ENCODE data around the gene GPR153.

The GPR153 gene

DNA sequence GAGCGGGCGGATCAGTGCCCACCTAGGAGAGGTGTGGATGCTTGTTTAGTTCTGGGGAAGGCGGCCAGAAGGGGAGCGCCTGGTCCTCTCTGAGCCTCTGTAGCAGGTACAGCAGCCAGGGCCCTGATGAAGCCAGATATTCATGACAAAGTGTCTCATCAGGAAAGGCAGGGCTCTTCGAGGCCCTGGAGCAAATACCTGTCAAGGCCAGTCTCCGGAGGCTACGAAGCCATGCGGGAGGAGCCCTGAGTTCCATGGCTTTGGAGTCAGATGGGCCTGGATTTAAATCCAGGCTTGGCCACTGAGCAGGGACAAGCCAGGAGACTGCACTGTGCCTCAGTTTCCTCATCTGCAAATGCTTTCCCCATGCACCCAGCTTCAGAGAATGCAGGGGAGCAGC, 25.4 kb upstream of the GPR153 start:
- no peak for DNase-seq

- DNase-seq = no peak
These were observed 24.4 kb upstream of the GPR153 start for GRCh38 chr1:6285336-6285735.

- DNase-seq = no peak
These were observed 21.8 kb upstream of the GPR153 start for GRCh38 chr1:6282577-6283270.

GRCh38 chr1:6281511-6282402, 20.9 kb upstream of the GPR153 start:
- no peak for DNase-seq

- no peak for DNase-seq
These were observed 20.0 kb upstream of the GPR153 start for GRCh38 chr1:6280761-6281451.

GRCh38 chr1:6279613-6280383, 18.9 kb upstream of the GPR153 start:
- no peak for DNase-seq

GRCh38 chr1:6279066-6279465, 18.2 kb upstream of the GPR153 start:
- no peak for DNase-seq

DNA sequence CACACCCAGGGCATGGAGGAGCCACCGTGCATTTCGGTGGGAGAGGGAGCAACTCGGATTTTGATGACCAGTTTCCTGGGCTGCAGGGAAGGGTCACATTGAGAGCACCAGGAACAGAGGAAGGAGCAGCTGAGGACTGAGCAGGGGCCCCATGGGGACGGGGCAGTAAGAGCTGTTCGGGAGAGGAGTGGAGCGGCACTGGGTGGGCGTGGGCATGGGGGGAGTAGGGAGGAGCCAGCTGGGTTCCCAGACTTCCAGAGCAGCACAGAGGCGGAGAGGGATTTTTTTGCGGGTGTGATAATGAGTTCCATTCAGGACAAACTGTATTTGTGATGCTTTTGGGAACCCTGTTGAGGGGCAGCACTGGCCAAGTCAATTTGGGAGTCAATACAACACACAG, 17.4 kb upstream of the GPR153 start:
- DNase-seq = no peak

- DNase-seq = no peak
These were observed 16.1 kb upstream of the GPR153 start for GRCh38 chr1:6276811-6277555.

DNA sequence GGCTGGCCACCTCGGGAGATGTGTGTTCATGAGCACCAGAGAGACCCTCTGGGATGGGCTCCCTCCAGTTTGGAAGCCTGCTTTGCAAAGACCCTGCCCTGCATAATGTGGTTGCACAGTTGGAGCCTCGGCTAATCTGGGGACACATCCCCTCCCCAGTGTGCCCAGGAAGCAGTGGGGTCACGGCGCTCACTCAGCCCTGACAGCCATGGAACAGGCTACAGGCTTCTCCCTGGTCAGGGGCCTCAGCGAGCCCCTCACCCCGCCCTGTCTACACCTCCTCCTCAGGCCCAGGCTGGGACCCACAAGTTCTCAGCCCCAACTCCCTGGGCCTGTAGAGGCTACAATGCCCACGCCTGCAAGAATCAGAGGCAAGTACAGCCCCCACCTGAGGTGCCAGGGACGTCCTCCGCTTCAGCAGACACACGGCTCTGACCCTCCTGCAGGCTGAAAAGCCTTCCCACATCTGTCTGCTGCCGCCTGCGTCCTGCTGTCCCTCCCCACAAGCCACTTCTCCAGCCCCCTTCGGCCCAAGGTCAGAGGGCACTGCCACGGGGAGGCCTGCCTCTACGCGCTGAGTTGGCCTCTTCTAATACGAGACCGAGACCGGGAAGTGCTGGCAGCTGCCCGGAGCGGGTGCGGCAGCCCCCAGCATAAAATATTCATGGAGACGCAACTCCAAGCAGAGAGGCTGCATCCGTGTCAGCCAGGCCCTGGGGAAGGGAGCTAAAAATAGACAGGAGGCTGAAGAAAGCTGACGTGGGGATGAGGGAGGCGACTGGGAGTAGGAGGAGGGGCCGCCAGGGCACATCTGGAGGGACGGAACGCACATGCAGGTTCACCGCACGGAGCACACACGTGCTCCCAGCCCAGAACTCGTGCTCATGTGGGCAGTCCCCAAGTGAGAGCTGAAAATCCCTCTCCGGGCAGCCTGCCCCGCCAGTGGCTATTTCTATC, 15.2 kb upstream of the GPR153 start:
- DNase-seq = no peak

GRCh38 chr1:6274622-6275139, 13.8 kb upstream of the GPR153 start:
- no peak for DNase-seq

DNA sequence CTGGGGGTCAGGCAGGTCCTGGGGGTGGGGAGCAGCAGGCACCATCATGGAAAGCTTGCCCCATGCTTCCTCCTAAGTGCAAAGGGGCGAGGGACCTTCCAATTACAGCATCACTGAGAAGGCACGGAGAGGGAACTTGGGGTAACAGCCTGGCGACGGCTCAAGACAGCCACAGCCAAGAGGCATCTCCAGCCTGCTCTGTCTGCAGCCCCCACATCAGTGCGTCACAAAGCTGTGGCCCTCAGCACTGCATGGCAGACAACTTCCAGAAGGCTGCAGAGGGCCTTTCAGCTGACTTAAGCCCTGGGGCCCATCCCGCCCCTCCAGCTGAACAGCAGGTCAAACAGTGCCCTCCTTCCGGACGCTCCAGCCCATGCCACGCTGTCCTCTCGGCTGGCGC, 13.2 kb upstream of the GPR153 start:
- no peak for DNase-seq

GRCh38 chr1:6273380-6273891, 12.5 kb upstream of the GPR153 start:
- no peak for DNase-seq

- no peak for DNase-seq
These were observed 12.0 kb upstream of the GPR153 start for GRCh38 chr1:6272868-6273267.

- DNase-seq = no peak
These were observed 11.6 kb upstream of the GPR153 start for GRCh38 chr1:6272452-6272851.

DNA sequence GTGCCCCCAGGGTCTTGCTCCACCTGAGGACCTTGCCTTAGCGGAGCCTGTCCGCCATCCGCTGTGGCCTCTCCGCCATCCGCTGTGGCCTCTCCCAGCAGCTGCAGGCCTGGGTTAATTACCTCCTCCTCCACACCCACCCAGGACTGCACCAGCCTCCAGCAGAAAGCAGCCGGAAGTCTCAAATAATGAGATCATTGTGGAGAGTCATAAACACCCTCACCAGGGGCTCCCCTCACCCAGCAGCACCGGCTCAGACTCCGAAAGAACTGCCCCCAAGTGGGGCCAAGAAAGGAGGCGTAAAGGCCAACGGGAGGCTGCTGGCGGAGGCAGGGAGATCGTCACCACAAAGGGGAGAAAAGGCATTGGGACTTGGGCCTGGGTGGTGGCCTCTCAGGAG, 10.7 kb upstream of the GPR153 start:
- DNase-seq = no peak

GRCh38 chr1:6271006-6271405, 10.1 kb upstream of the GPR153 start:
- DNase-seq = no peak

DNA sequence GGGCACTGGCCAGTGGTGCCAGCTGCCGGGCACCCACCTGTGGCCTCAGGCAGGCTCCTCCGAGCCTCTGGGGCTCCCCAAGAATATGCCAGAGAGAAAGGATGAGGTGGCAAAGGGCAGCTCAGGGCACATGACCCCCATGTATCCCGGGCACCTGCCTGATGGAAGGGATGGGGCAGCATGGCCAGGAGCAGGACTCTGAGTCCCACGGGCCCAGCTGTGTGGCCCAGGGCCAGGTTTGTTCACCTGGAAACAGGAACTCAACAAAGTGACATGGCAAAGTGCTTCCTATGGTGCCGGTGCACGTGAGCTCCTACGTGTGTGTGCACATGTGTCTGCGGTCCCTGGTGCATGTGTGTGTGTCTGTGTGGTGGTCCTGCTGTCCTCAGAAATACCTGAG, 9.5 kb upstream of the GPR153 start:
- DNase-seq = no peak

DNA sequence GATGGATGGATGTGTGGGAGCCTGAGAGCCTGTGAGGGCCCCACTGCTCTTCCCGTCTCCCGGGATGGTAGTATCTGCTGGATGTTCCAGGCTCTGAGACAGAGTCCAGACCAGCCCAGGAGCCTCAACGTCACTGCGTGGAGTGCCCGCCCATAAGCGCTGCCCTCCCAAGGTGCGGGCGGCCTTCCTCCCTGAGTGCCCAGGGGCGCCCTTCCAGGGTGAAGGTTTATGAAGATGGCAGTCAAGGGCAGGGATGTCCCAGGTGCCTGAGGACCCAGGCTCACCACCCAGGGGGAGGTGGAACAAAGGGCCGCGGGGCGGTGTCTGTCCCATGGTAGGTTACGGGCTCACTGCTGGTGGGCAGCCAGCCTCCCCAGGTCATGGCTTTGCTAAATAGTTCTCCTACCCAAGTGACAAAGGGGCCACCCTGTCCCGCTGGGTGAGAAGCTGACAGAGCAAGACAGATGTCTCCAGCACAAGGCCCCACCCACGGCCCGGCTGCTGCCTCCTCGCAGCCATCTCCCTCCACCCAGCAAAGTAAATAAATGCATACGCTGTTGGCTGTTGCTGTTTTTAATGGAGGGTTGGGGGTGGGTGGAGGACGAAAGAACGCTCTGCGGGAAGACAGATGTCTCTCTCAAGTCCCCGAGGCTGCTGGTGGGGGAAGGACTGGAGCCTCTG, 9.0 kb upstream of the GPR153 start:
- no peak for DNase-seq

GRCh38 chr1:6269296-6269695, 8.4 kb upstream of the GPR153 start:
- no peak for DNase-seq
